LoVo (cell line): Measurements from ENCODE around the gene KAZN.

Experiments
- DNase-seq: peaks from one replicate; pipeline ENCODE4 v3.0.0-alpha.2; 2016; ENCODE audit warnings: low spot score

The KAZN gene

GRCh38 chr1:14983277-14983676 lies 384.8 kb downstream of the KAZN start:
- DNase-seq, result no peak

DNA sequence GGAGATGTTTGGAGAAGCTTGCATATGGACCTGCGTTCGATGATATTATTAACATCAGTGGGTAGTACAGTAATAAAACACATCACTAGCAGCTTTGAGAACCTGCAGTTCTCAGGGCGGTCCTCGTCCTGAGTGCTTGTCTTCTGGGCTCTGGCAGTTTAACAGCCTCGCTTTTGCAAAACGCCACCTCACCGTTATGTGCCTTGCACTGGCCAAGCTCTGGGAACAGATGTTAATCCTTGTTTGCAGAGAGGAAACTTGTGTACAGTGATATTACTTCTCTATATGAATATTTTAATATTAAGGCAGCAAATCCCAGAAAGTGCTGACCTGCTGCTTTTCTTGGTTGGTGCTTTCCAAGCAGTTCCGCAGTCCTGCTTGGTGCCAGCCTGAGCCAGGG lies 387.7 kb downstream of the KAZN start:
- no peak for DNase-seq

GRCh38 chr1:14987829-14988603 lies 389.5 kb downstream of the KAZN start:
- DNase-seq, result no peak

GRCh38 chr1:14988636-14989035 lies 390.2 kb downstream of the KAZN start:
- DNase-seq, result no peak

GRCh38 chr1:14989931-14990728 lies 391.6 kb downstream of the KAZN start:
- DNase-seq, result no peak

DNA sequence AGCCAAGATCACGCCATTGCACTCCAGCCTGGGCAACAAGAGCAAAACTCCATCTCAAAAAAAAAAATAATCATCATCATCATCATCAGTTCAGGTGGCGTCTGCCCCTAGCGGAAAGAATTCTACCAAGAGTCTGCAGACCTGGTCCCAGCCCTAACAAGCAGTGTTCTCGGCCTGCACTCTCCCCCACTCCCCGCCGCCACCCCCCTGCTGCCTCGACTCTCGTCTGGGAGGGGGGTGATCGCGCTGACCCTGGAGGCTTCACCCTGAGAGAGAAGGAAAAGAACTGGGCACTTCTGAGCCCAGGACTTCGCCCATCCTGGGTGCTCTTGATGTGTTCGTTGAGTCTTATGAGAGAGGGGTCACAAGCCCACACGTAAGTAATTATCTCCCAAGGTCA lies 394.9 kb downstream of the KAZN start:
- no peak for DNase-seq

- no peak for DNase-seq
These were observed 395.7 kb downstream of the KAZN start for GRCh38 chr1:14994148-14994547.

- no peak for DNase-seq
These were observed 396.5 kb downstream of the KAZN start for GRCh38 chr1:14994841-14995437.

DNA sequence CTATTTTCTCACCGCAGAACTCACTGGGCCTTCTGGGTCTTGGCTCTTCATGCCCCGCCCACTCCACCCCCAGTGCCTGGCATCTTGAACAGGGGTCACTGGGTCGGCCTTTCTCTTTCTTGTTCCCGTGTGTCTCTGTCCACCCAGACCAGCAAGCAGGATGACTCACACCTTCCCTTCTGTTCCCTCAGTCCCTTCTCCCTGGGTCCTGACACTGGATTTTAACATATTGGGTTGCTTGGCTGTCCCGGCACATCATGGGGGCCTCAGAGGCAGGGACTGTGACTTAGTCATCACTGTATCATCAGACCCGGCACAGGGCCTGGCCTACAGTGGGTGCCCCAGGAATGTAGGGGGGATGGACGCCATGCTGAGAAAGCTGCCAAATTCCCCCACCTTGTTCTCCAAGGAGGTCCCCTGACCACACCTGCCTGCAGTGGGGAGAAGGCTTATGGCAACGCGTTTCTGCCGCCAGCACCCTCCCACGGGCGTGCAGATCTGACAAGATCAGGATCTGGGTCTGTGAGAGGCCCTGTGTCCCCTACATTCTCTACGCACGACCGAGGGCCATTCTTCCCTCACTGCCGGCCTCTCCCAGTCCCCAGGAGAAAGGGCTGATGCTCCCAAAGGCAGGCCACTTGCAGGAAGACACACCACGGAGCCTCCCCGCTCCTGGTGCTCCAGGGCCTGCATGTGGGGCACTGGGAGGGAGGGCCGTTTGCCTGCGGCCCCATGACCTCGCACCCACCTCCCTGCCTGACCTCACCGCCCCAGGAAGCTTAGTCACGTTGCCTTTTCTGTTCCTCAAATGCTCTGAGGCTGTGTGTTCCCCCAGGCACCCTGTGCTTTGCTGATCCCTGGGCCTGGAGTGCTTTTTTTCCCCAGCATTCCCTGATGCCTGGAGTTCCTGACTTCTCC lies 397.9 kb downstream of the KAZN start:
- no peak for DNase-seq

GRCh38 chr1:14997646-14998276 lies 399.3 kb downstream of the KAZN start:
- DNase-seq, result no peak

DNA sequence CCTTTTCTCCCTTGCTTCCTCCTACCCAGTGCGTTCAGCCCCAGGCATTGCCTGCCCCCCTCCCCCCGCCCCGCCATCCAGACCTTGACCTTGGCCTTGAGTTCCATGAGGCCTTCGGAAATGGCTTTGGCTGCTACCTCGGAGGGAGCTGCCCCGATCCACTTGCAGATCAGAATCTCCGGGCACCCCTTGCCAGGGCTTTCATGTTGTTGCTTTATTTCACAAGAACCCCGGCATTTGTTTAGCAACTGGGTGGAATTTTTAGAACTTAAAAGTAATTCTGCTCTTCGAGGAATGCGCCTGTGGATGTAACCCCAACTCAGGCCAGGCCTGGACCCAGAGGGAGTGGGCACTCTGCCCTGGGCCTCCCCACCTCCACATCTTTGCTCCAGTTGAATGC lies 401.0 kb downstream of the KAZN start:
- DNase-seq, result no peak

DNA sequence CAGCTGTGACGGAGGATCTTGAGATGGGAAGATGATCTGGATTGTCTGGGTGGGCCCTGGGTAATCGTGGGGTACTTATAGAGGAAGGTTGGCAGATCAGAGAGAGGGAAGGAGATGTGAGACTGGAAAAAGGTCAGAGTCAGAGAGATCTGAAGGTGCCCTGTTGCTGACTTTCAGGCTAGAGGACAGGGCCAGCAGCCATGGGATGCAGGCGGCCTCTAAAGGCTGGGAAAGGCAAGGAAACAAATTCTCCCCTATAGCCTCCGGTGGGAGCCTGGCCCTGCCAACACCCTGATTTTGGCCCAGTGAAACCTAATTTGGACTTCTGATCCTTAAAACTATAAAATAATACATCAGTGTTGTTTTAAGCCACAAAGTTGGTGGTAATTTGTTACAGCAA lies 401.5 kb downstream of the KAZN start:
- no peak for DNase-seq

GRCh38 chr1:15000671-15001070 lies 402.2 kb downstream of the KAZN start:
- no peak for DNase-seq

- no peak for DNase-seq
These were observed 402.9 kb downstream of the KAZN start for GRCh38 chr1:15001317-15001915.

DNA sequence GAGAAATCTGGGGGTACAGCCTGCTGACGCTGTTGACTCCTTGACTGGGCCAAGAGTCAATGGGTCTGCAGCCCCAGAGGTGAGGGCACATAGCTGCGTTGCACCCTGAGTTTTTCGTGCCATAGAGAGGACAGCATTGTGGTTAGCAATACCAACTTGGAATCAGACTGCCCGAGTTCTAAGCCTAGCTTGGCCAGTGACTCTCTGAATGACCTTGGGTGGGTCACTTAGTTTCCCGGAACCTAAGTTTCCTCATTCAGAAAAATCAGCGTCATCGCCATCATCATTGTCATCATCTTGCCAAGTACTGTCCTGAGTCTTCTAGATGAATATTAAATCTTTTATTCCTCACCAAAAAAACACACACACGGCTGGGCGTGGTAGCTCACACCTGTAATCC lies 403.8 kb downstream of the KAZN start:
- no peak for DNase-seq

DNA sequence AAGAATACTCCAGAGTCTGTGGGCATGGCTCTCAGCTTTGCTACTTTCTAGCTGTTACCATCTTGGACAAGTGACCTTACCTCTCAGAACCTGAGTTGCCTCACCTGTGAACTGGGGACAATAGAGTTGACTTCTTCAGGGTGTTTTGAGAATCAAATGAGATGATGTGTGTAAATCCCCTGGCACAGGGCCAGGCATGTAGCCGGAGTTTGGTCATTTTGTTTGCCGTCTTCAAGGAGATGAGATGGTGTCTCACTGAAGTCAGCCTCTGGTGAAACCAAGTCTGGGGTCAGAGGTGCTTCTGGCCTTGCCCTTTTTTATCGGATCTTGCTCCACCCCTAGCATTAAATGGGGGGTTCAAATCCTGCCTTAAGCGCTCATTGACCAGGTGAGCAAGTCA lies 405.9 kb downstream of the KAZN start:
- DNase-seq, result no peak

DNA sequence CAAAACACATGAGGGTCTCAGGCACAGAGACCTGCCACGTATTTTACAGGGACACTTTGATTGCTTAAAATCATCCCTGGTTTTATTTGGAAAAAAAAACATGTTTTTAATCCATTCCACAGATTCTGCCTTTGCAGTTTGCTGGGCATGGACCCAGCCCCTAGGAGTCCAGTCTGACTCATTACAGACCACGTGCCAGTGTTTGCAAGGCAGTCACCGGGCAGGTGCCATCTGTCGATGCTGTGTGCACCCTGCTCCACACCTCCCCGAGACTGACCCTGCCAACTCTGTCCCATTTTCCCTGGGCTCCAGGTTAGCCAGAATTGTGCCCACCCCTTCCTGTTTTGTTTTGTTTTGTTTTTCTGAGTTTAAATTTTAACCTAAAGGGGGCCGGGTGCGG lies 406.6 kb downstream of the KAZN start:
- no peak for DNase-seq

DNA sequence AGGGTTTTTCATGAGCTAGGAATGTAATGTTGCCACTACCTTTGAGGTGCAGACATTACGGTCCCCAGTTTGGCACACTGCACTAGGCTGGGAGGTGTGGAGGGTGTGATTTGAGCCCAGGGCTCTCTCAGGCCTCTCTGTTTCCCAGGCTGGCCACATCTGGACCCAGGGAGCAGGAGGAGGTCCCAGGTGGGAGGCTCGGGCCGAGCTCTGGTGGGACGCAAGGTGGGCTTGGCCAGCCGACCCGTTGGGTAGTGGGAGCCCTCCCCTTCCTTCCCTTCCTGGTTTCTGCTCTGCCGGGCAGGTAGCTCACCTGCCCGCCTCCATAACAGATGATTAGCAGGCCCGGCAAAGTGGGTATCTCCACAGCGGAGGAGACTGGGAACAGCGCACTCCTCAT lies 408.9 kb downstream of the KAZN start:
- DNase-seq, result no peak

- no peak for DNase-seq
These were observed 409.4 kb downstream of the KAZN start for GRCh38 chr1:15007842-15008241.

- no peak for DNase-seq
These were observed 410.6 kb downstream of the KAZN start for GRCh38 chr1:15008783-15009729.
